ENCODE data around the gene CITED1.

- no peak for TF ChIP-seq REST (IDR thresholded peaks at IDR 0.05; ENCODE audit: low read depth)
- TF ChIP-seq ZBTB33 (IDR thresholded peaks at IDR 0.05; ENCODE audit: extremely low read depth, insufficient replicate concordance, low read length) = no peak
- TF ChIP-seq EZH2 (IDR thresholded peaks at IDR 0.05) = no peak
- no peak for TF ChIP-seq CTCF (IDR thresholded peaks at IDR 0.05 in 2 of 3, conservative IDR thresholded peaks at IDR 0.05 in 1 of 3; ENCODE audit: borderline replicate concordance in 1 of 3, insufficient read depth in 1 of 3, low read depth in 2 of 3, low read length in 2 of 3)
These were observed 3.9 kb downstream of the CITED1 start for GRCh38 chrX:72301781-72302180.
